IPS-15b (cell line): ENCODE results near the gene TYW1B.
"Not testable (repeated sequence)": the region's sequence is repeated elsewhere in the genome, so short reads cannot be mapped to it uniquely, and the experiment has no call there.

Experiments
- H3K27me3 ChIP-seq: one replicate; pipeline ENCODE4 v1.6.1; 2013; ENCODE audit warnings: low read length; ENCODE audit not compliant: control insufficient read depth, insufficient read depth
- H3K36me3 ChIP-seq: one replicate; pipeline ENCODE4 v1.6.1; 2013; ENCODE audit warnings: low read length; ENCODE audit not compliant: control insufficient read depth, insufficient read depth
- H3K4me1 ChIP-seq: one replicate; pipeline ENCODE4 v1.6.1; 2013; ENCODE audit warnings: mild to moderate bottlenecking, low read length; ENCODE audit not compliant: control insufficient read depth, insufficient read depth
- H3K4me3 ChIP-seq: one replicate; pipeline ENCODE4 v1.5.1; 2013; ENCODE audit warnings: low read depth, low read length
- H3K9ac ChIP-seq: one replicate; pipeline ENCODE4 v1.6.1; 2013; ENCODE audit warnings: low read depth, mild to moderate bottlenecking, low read length
- H3K9me3 ChIP-seq: one replicate; pipeline ENCODE4 v1.6.1; 2013; ENCODE audit warnings: mild to moderate bottlenecking, low read length; ENCODE audit not compliant: control insufficient read depth, insufficient read depth

TYW1B gene

GRCh38 chr7:72805526-72806494 lies 22.2 kb downstream of the TYW1B start:
- Histone ChIP-seq H3K9ac (no peak overlapping the region), H3K9me3 (no peaks in the 10 kb centered on the region), H3K4me3 (no peak overlapping the region), H3K36me3 (peaks cover 8% of the 10 kb centered on the region), H3K27me3 (no peaks in the 10 kb centered on the region), H3K4me1 (no peaks in the 10 kb centered on the region)

- H3K9ac ChIP-seq, H3K9me3 ChIP-seq, H3K4me3 ChIP-seq, H3K27me3 ChIP-seq, H3K36me3 ChIP-seq, H3K4me1 ChIP-seq: not testable (repeated sequence)
Observed at GRCh38 chr7:72803778-72804177, 24.2 kb downstream of the TYW1B start.

- H3K4me1 ChIP-seq, H3K9ac ChIP-seq, H3K36me3 ChIP-seq, H3K9me3 ChIP-seq, H3K4me3 ChIP-seq, H3K27me3 ChIP-seq: not testable (repeated sequence)
Observed at GRCh38 chr7:72801564-72801963, 26.4 kb downstream of the TYW1B start.

- H3K9ac ChIP-seq, H3K4me3 ChIP-seq, H3K4me1 ChIP-seq, H3K9me3 ChIP-seq, H3K36me3 ChIP-seq, H3K27me3 ChIP-seq: not testable (repeated sequence)
Observed at GRCh38 chr7:72795401-72795800, 32.6 kb downstream of the TYW1B start.

- no peaks in the 10 kb centered on the region for H3K9me3 ChIP-seq
- H3K4me1 ChIP-seq, result no peaks in the 10 kb centered on the region
- H3K36me3 ChIP-seq, result no peaks in the 10 kb centered on the region
- no peak overlapping the region for H3K4me3 ChIP-seq
- H3K9ac ChIP-seq, result no peak overlapping the region
- H3K27me3 ChIP-seq, result no peaks in the 10 kb centered on the region
Observed at GRCh38 chr7:72793791-72794190, 34.2 kb downstream of the TYW1B start.

GRCh38 chr7:72790698-72791060 lies 37.3 kb downstream of the TYW1B start:
- not testable (repeated sequence) for H3K9me3 ChIP-seq, H3K4me3 ChIP-seq, H3K9ac ChIP-seq, H3K27me3 ChIP-seq, H3K36me3 ChIP-seq, H3K4me1 ChIP-seq

GRCh38 chr7:72790048-72790697 lies 37.8 kb downstream of the TYW1B start:
- H3K4me1 ChIP-seq, H3K4me3 ChIP-seq, H3K9ac ChIP-seq, H3K27me3 ChIP-seq, H3K36me3 ChIP-seq, H3K9me3 ChIP-seq: not testable (repeated sequence)

- no peaks in the 10 kb centered on the region for H3K36me3 ChIP-seq
- no peak overlapping the region for H3K4me3 ChIP-seq
- no peak overlapping the region for H3K9ac ChIP-seq
- H3K27me3 ChIP-seq, result no peaks in the 10 kb centered on the region
- no peaks in the 10 kb centered on the region for H3K4me1 ChIP-seq
- no peaks in the 10 kb centered on the region for H3K9me3 ChIP-seq
Observed at GRCh38 chr7:72785166-72785955, 42.6 kb downstream of the TYW1B start.

GRCh38 chr7:72783601-72784370 lies 44.2 kb downstream of the TYW1B start:
- not testable (repeated sequence) for H3K36me3 ChIP-seq, H3K9ac ChIP-seq, H3K4me1 ChIP-seq, H3K27me3 ChIP-seq, H3K4me3 ChIP-seq, H3K9me3 ChIP-seq

GRCh38 chr7:72781631-72782030 lies 46.4 kb downstream of the TYW1B start:
- Histone ChIP-seq H3K36me3 (no peaks in the 10 kb centered on the region), H3K27me3 (no peaks in the 10 kb centered on the region), H3K4me3 (no peak overlapping the region), H3K4me1 (no peaks in the 10 kb centered on the region), H3K9ac (no peak overlapping the region), H3K9me3 (no peaks in the 10 kb centered on the region)

GRCh38 chr7:72781161-72781560 lies 46.8 kb downstream of the TYW1B start:
- Histone ChIP-seq H3K27me3 (no peaks in the 10 kb centered on the region), H3K36me3 (no peaks in the 10 kb centered on the region), H3K9me3 (no peaks in the 10 kb centered on the region), H3K4me1 (no peaks in the 10 kb centered on the region), H3K4me3 (no peak overlapping the region), H3K9ac (no peak overlapping the region)
